Prostate gland (tissue), 2 donors: ENCODE measurements around the gene PRDX5.

Experiments
- CTCF ChIP-seq, 4 experiments: fragments of 200-600 bp in 2 of 4; fragments of 450-650 bp in 2 of 4; sonication (generic) in 2 of 4; IDR thresholded peaks; 1 replicate in 3 of 4; 2 replicates in 1 of 4; pipeline ENCODE4 v1.5.1; 2016 to 2019; ENCODE audit warnings: antibody characterized with exemption in 4 of 4, mild to moderate bottlenecking in 2 of 4, moderate library complexity in 2 of 4
- POLR2AphosphoS5 ChIP-seq: sonication (generic); formaldehyde crosslinking; IDR thresholded peaks from one replicate; pipeline ENCODE4 v1.6.1; 2017; ENCODE audit warnings: antibody characterized with exemption

GRCh38 chr11:64292460-64293254 is 25.3 kb upstream of the PRDX5 start:
- TF ChIP-seq POLR2AphosphoS5 (no peak), CTCF (IDR thresholded peaks at IDR 0.05) (no peak)
